IPS DF 19.7 (cell line): ENCODE results near the gene GUCA1A.
"Not testable (repeated sequence)": the region's sequence is repeated elsewhere in the genome, so short reads cannot be mapped to it uniquely, and the experiment has no call there.

ENCODE experiments used
- DNase-seq: peaks from one replicate; pipeline ENCODE4 v3.0.0-alpha.2; 2013; ENCODE audit warnings: low read depth, low spot score

The GUCA1A gene

GRCh38 chr6:42175860-42176259, 2.7 kb downstream of the GUCA1A start:
- no peak for DNase-seq

- DNase-seq: no peak
These were observed 3.8 kb downstream of the GUCA1A start for GRCh38 chr6:42176981-42177380.

- no peak for DNase-seq
These were observed 4.6 kb downstream of the GUCA1A start for GRCh38 chr6:42177514-42178364.

GRCh38 chr6:42179261-42179944, 6.2 kb downstream of the GUCA1A start:
- no peak for DNase-seq

- DNase-seq: no peak
These were observed 6.8 kb downstream of the GUCA1A start for GRCh38 chr6:42179945-42180313.

- no peak for DNase-seq
These were observed 8.9 kb downstream of the GUCA1A start for GRCh38 chr6:42182101-42182500.

- DNase-seq: no peak
These were observed 11.3 kb downstream of the GUCA1A start for GRCh38 chr6:42184475-42184874.

- DNase-seq: no peak
These were observed 12.4 kb downstream of the GUCA1A start for GRCh38 chr6:42185597-42185996.

GRCh38 chr6:42188406-42188805, 15.2 kb downstream of the GUCA1A start:
- DNase-seq: no peak

- DNase-seq: no peak
These were observed 17.5 kb downstream of the GUCA1A start for GRCh38 chr6:42190554-42191183.

- DNase-seq: not testable (repeated sequence)
These were observed 19.2 kb downstream of the GUCA1A start for GRCh38 chr6:42192385-42192784.

GRCh38 chr6:42193491-42193894, 20.3 kb downstream of the GUCA1A start:
- DNase-seq: no peak

GRCh38 chr6:42194056-42194455, 20.9 kb downstream of the GUCA1A start:
- DNase-seq: no peak

GRCh38 chr6:42195415-42195814, 22.3 kb downstream of the GUCA1A start:
- no peak for DNase-seq

GRCh38 chr6:42197555-42198362, 24.6 kb downstream of the GUCA1A start:
- no peak for DNase-seq

GRCh38 chr6:42199106-42199981, 26.2 kb downstream of the GUCA1A start:
- no peak for DNase-seq

GRCh38 chr6:42200035-42200434, 26.9 kb downstream of the GUCA1A start:
- DNase-seq: no peak

- DNase-seq: no peak
These were observed 28.2 kb downstream of the GUCA1A start for GRCh38 chr6:42201382-42201781.

- DNase-seq: not testable (repeated sequence)
These were observed 29.2 kb downstream of the GUCA1A start for GRCh38 chr6:42202131-42202915.

GRCh38 chr6:42203183-42203582, 30.0 kb downstream of the GUCA1A start:
- no peak for DNase-seq
